NCI-H146 (cell line): ENCODE measurements around the gene NQO1.

Experiments used
- DNase-seq: peaks from one replicate; lab custom pipeline; 2025; lab: John Stamatoyannopoulos, UW

NQO1 gene

GRCh38 chr16:69706256-69706974 is 19.9 kb downstream of the NQO1 start:
- DNase-seq, result no peak

- no peak for DNase-seq
These were observed 22.7 kb downstream of the NQO1 start for GRCh38 chr16:69703638-69704037.

GRCh38 chr16:69701866-69702265 is 24.5 kb downstream of the NQO1 start:
- DNase-seq, result no peak

- DNase-seq, result no peak
These were observed 24.9 kb downstream of the NQO1 start for GRCh38 chr16:69701452-69701851.

GRCh38 chr16:69699915-69700314 is 26.4 kb downstream of the NQO1 start:
- DNase-seq, result no peak

GRCh38 chr16:69698404-69698803 is 28.0 kb downstream of the NQO1 start:
- DNase-seq, result no peak

- DNase-seq, result no peak
These were observed 32.4 kb downstream of the NQO1 start for GRCh38 chr16:69693916-69694315.

GRCh38 chr16:69691980-69692911 is 34.1 kb downstream of the NQO1 start:
- DNase-seq, result no peak

GRCh38 chr16:69688589-69688988 is 37.8 kb downstream of the NQO1 start:
- DNase-seq, result no peak

- no peak for DNase-seq
These were observed 46.0 kb downstream of the NQO1 start for GRCh38 chr16:69680358-69680757.

- no peak for DNase-seq
These were observed 53.2 kb downstream of the NQO1 start for GRCh38 chr16:69672998-69673713.

- no peak for DNase-seq
These were observed 53.9 kb downstream of the NQO1 start for GRCh38 chr16:69672315-69672997.

GRCh38 chr16:69669577-69669976 is 56.8 kb downstream of the NQO1 start:
- no peak for DNase-seq

- no peak for DNase-seq
These were observed 62.5 kb downstream of the NQO1 start for GRCh38 chr16:69663846-69664245.

- DNase-seq, result no peak
These were observed 63.5 kb downstream of the NQO1 start for GRCh38 chr16:69662901-69663300.

- no peak for DNase-seq
These were observed 66.2 kb downstream of the NQO1 start for GRCh38 chr16:69660166-69660565.
